Measurements from ENCODE around the gene USH2A. TPM values are rescaled to one million over a fixed set of nuclear protein-coding genes. Genes with fewer than 3 reads are reported as not detected.

The USH2A gene
- total RNA-seq, 1 donor from 2014 or later = 0.02 TPM

- Mint-ChIP-seq H3K9me3 (ENCODE audit: unreplicated experiment) (no peaks in the 10 kb centered on the region), H3K27ac (ENCODE audit: unreplicated experiment) (no peak overlapping the region), H3K36me3 (ENCODE audit: low read depth, unreplicated experiment) (no peaks in the 10 kb centered on the region), H3K4me1 (ENCODE audit: low read depth, unreplicated experiment) (no peaks in the 10 kb centered on the region), H3K27me3 (ENCODE audit: low read depth, unreplicated experiment) (no peaks in the 10 kb centered on the region), H3K4me3 (ENCODE audit: unreplicated experiment) (no peak overlapping the region)
- Histone ChIP-seq H4K20me1 (ENCODE audit: insufficient read depth, low read length) (no peaks in the 10 kb centered on the region), H2AFZ (ENCODE audit: low read depth, low read length) (no peak overlapping the region), H3K79me2 (ENCODE audit: insufficient read depth, low read length) (no peaks in the 10 kb centered on the region), H3K4me2 (ENCODE audit: low read length) (no peak overlapping the region), H3K9me3 (ENCODE audit: insufficient read depth, low read depth, low read length) (no peaks in the 10 kb centered on the region), H3K4me1 (ENCODE audit: insufficient read depth, low read length) (no peaks in the 10 kb centered on the region), H3K27ac (ENCODE audit: low read depth, low read length) (no peak overlapping the region), H3K27me3 (ENCODE audit: insufficient read depth, low read length) (no peaks in the 10 kb centered on the region), H3K4me3 (ENCODE audit: insufficient read depth, low read depth, low read length) (no peak overlapping the region), H3K9ac (ENCODE audit: low read length) (no peak overlapping the region), H3K36me3 (ENCODE audit: insufficient read depth, low read length) (no peaks in the 10 kb centered on the region)
- FAIRE-seq = no peak
- no peak for TF ChIP-seq EZH2 (IDR thresholded peaks at IDR 0.05; ENCODE audit: insufficient read depth, low read length)
- TF ChIP-seq CTCF (IDR thresholded peaks at IDR 0.05; ENCODE audit: insufficient read depth, low read depth, low read length) = no peak
- DNase-seq (ENCODE audit: low read depth) = no peak
Measured at GRCh38 chr1:215710899-215711225, 712.4 kb downstream of the USH2A start.

- H3K4me1 ChIP-seq (ENCODE audit: insufficient read depth, low read length) = no peaks in the 10 kb centered on the region
- TF ChIP-seq CTCF (IDR thresholded peaks at IDR 0.05; ENCODE audit: insufficient read depth, low read depth, low read length) (peak; percentile 62), EZH2 (IDR thresholded peaks at IDR 0.05; ENCODE audit: insufficient read depth, low read length) (no peak)
- Mint-ChIP-seq H3K27me3 (ENCODE audit: low read depth, unreplicated experiment) (no peaks in the 10 kb centered on the region), H3K9me3 (ENCODE audit: unreplicated experiment) (no peaks in the 10 kb centered on the region), H3K36me3 (ENCODE audit: low read depth, unreplicated experiment) (no peaks in the 10 kb centered on the region), H3K27ac (ENCODE audit: unreplicated experiment) (no peak overlapping the region), H3K4me3 (ENCODE audit: unreplicated experiment) (no peak overlapping the region), H3K4me1 (ENCODE audit: low read depth, unreplicated experiment) (no peaks in the 10 kb centered on the region)
- no peaks in the 10 kb centered on the region for H3K36me3 ChIP-seq (ENCODE audit: insufficient read depth, low read length)
- no peaks in the 10 kb centered on the region for H3K79me2 ChIP-seq (ENCODE audit: insufficient read depth, low read length)
- H3K9me3 ChIP-seq (ENCODE audit: insufficient read depth, low read depth, low read length) = no peaks in the 10 kb centered on the region
- H3K4me2 ChIP-seq (ENCODE audit: low read length) = no peak overlapping the region
- H3K27ac ChIP-seq (ENCODE audit: low read depth, low read length) = no peak overlapping the region
- H3K27me3 ChIP-seq (ENCODE audit: insufficient read depth, low read length) = no peaks in the 10 kb centered on the region
- H4K20me1 ChIP-seq (ENCODE audit: insufficient read depth, low read length) = no peaks in the 10 kb centered on the region
- H3K4me3 ChIP-seq (ENCODE audit: insufficient read depth, low read depth, low read length) = no peak overlapping the region
- FAIRE-seq (no peak), DNase-seq (ENCODE audit: low read depth) (peak; percentile 29)
- no peak overlapping the region for H2AFZ ChIP-seq (ENCODE audit: low read depth, low read length)
- no peak overlapping the region for H3K9ac ChIP-seq (ENCODE audit: low read length)
Measured at GRCh38 chr1:215710036-215710898, 713.0 kb downstream of the USH2A start.
